Testis (tissue), 2 donors: Measurements from ENCODE around the gene SIL1.

Source experiments
- CTCF ChIP-seq, 3 experiments: fragments of 450-650 bp in 2 of 3; fragments of 200-600 bp in 1 of 3; sonication (generic) in 1 of 3; IDR thresholded peaks; one replicate each; pipeline ENCODE4 v1.5.1; 2016 to 2019; ENCODE audit warnings: antibody characterized with exemption in 3 of 3, mild to moderate bottlenecking in 2 of 3, moderate library complexity in 1 of 3
- POLR2A ChIP-seq: fragments of 450-650 bp; IDR thresholded peaks from one replicate; pipeline ENCODE4 v1.6.1; 2017; ENCODE audit warnings: antibody characterized with exemption, mild to moderate bottlenecking, moderate library complexity

DNA sequence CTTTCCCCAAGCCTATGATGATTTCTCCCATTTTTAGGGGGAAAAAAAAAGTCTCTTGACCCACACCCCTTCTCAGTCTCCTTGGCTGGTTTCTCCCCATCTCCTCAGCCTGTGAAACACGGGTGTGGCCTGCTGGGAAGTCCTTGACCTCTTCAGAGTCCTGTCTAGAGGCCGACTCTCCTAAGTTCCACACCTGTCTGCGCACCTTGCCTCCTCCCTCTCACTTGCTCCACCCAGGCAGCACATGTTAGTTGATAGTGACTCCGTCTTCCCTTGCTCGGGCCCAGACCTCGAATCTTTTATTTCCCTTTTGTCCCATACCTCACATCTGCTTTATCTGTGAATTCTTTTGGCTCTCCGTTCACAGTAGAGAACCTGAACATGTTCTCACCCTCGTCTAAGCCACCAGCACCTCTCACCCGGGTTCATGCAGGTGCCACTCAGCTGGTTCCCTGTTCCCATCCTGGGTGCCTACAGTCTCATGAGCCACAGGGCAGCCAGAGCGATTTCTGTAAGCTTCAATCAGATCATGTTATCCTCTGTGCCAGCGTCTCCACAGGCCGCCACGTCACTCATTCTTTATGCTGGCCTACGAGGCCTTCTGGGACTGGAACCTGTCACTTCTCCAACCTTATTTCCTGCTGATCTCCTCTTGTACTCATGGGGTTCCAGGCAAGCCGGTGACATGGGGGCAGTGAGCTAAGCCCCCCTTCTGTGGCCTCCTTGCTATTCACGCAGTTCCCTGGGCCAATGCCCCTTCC is 271.3 kb downstream of the SIL1 start:
- TF ChIP-seq CTCF (IDR thresholded peaks at IDR 0.05) = no peak
- no peak for TF ChIP-seq POLR2A
